ENCODE results near the gene OSBPL2. TPM values are rescaled to one million over a fixed set of nuclear protein-coding genes. Genes with fewer than 3 reads are reported as not detected.

The OSBPL2 gene
- total RNA-seq, 4 donors from 2014 or later = 36.6 to 57.3 (median 46.7) TPM

GRCh38 chr20:62202083-62202395 lies 36.3 kb upstream of the OSBPL2 start:
- WGBS, 2 donors (ENCODE audit: low coverage in 1 of 2) = 74 to 100% methylated on average over 1 to 2 of the region's 5 CpGs
- Histone ChIP-seq H3K9me3 (no peaks in the 10 kb centered on the region), H3K36me3 (peaks cover 0 to 71% of the 10 kb centered on the region in 2 donors), H3K27ac (no peak overlapping the region), H3K4me1 (no peaks in the 10 kb centered on the region), H3K4me3 (no peak overlapping the region), H3K27me3 (no peaks in the 10 kb centered on the region)
- TF ChIP-seq EP300 (IDR thresholded peaks at IDR 0.05) (no peak), POLR2A (IDR thresholded peaks at IDR 0.05) (no peak), POLR2AphosphoS5 (IDR thresholded peaks at IDR 0.05) (no peak), CTCF (IDR thresholded peaks at IDR 0.05) (no peak)
- ATAC-seq = no peak

- Histone ChIP-seq H3K9me3 (no peaks in the 10 kb centered on the region), H3K4me1 (no peaks in the 10 kb centered on the region), H3K4me3 (no peak overlapping the region), H3K27ac (no peak overlapping the region), H3K27me3 (no peaks in the 10 kb centered on the region), H3K36me3 (peaks cover 0 to 63% of the 10 kb centered on the region in 2 donors)
- no peak for ATAC-seq
- 87 to 90% methylated on average over 3 to 14 of the region's 23 CpGs for WGBS, 2 donors (ENCODE audit: low coverage in 1 of 2)
- TF ChIP-seq POLR2AphosphoS5 (IDR thresholded peaks at IDR 0.05) = no peak
These were observed 35.5 kb upstream of the OSBPL2 start for GRCh38 chr20:62202676-62203377.

GRCh38 chr20:62203378-62204030 lies 34.8 kb upstream of the OSBPL2 start:
- no peaks in the 10 kb centered on the region for H3K9me3 ChIP-seq
- H3K27me3 ChIP-seq = peaks cover 2% of the 10 kb centered on the region
- H3K36me3 ChIP-seq = peaks cover 0 to 56% of the 10 kb centered on the region in 2 donors
- ATAC-seq = no peak
- no peak overlapping the region for H3K4me3 ChIP-seq
- no peak for TF ChIP-seq CTCF (IDR thresholded peaks at IDR 0.05)
- TF ChIP-seq POLR2AphosphoS5 (IDR thresholded peaks at IDR 0.05) = no peak
- 53 to 77% methylated on average over 5 to 16 of the region's 22 CpGs for WGBS, 2 donors (ENCODE audit: low coverage in 1 of 2)
- no peak overlapping the region for H3K27ac ChIP-seq
- H3K4me1 ChIP-seq = no peaks in the 10 kb centered on the region

GRCh38 chr20:62205618-62206387 lies 32.5 kb upstream of the OSBPL2 start:
- Histone ChIP-seq H3K27ac (no peak overlapping the region), H3K9me3 (no peaks in the 10 kb centered on the region), H3K4me3 (no peak overlapping the region), H3K36me3 (peaks cover 0 to 33% of the 10 kb centered on the region in 2 donors), H3K27me3 (peaks cover 25% of the 10 kb centered on the region), H3K4me1 (no peaks in the 10 kb centered on the region)
- no peak for TF ChIP-seq EP300 (IDR thresholded peaks at IDR 0.05)
- TF ChIP-seq POLR2A (IDR thresholded peaks at IDR 0.05) = no peak
- TF ChIP-seq POLR2AphosphoS5 (IDR thresholded peaks at IDR 0.05) = no peak
- TF ChIP-seq CTCF (IDR thresholded peaks at IDR 0.05) = no peak
- ATAC-seq = no peak
- WGBS, 2 donors (ENCODE audit: low coverage in 1 of 2) = 79 to 100% methylated on average over 1 to 10 of the region's 38 CpGs

- TF ChIP-seq CTCF (IDR thresholded peaks at IDR 0.05) (no peak), POLR2AphosphoS5 (IDR thresholded peaks at IDR 0.05) (no peak), EP300 (IDR thresholded peaks at IDR 0.05) (no peak), POLR2A (IDR thresholded peaks at IDR 0.05) (no peak)
- WGBS, 2 donors (ENCODE audit: low coverage in 1 of 2) = 61 to 75% methylated on average over 6 to 9 of the region's 17 CpGs
- H3K27ac ChIP-seq = no peak overlapping the region
- H3K4me1 ChIP-seq = no peaks in the 10 kb centered on the region
- H3K27me3 ChIP-seq = peaks cover 30% of the 10 kb centered on the region
- no peaks in the 10 kb centered on the region for H3K9me3 ChIP-seq
- H3K36me3 ChIP-seq = peaks cover 0 to 27% of the 10 kb centered on the region in 2 donors
- no peak for ATAC-seq
- H3K4me3 ChIP-seq = no peak overlapping the region
These were observed 31.9 kb upstream of the OSBPL2 start for GRCh38 chr20:62206388-62206775.
